Central memory CD8-positive, alpha-beta T cell (primary cell): Measurements from ENCODE around the gene CIAO3.

Source experiments
- ATAC-seq: fragments of 150-1000 bp; cut with Tn5 transposase; replicated peaks from 2 replicates; pipeline ENCODE4 v1.10.0; 2022; ENCODE audit warnings: mild to moderate bottlenecking, moderate FRiP score, moderate number of reproducible peaks; ENCODE audit not compliant: poor library complexity, severe bottlenecking; ENCODE audit errors: extremely low read depth
- DNase-seq, 2 donors: peaks; one replicate each; pipeline ENCODE4 v3.0.0; 2021; ENCODE audit warnings: low spot score in 2 of 2
- H3K27ac Mint-ChIP-seq: one replicate; pipeline ENCODE4 v1.8.0; 2022; ENCODE audit warnings: low read depth, mild to moderate bottlenecking, moderate library complexity, mixed read lengths
- H3K27me3 Mint-ChIP-seq: one replicate; pipeline ENCODE4 v1.8.0; 2022; ENCODE audit warnings: mixed read lengths
- H3K36me3 Mint-ChIP-seq: one replicate; pipeline ENCODE4 v1.8.0; 2022; ENCODE audit warnings: mild to moderate bottlenecking, moderate library complexity, mixed read lengths; ENCODE audit not compliant: insufficient read depth
- H3K4me1 Mint-ChIP-seq: one replicate; pipeline ENCODE4 v1.8.0; 2022; ENCODE audit warnings: mixed read lengths
- H3K4me3 Mint-ChIP-seq: one replicate; pipeline ENCODE4 v1.8.0; 2022; ENCODE audit warnings: mild to moderate bottlenecking, moderate library complexity, mixed read lengths
- H3K9me3 Mint-ChIP-seq: one replicate; pipeline ENCODE4 v1.8.0; 2022; ENCODE audit warnings: mixed read lengths

CIAO3 gene

GRCh38 chr16:726438-727290 lies 14.1 kb downstream of the CIAO3 start, which contains the start of the genes CCDC78 and HAGHL:
Gene CCDC78 (minus strand): TSS chr16:726443. CDS start chr16:726367, 76 bp downstream.
Gene HAGHL (plus strand): TSS chr16:727106. CDS start chr16:727510, 404 bp downstream.
- Mint-ChIP-seq H3K4me1 (peaks cover 5% of the 10 kb centered on the region), H3K36me3 (peaks cover 18% of the 10 kb centered on the region), H3K4me3 (peak within 1 kb of the TSS; percentile 74), H3K27me3 (no peaks in the 10 kb centered on the region), H3K27ac (no peak within 1 kb of the TSS), H3K9me3 (no peaks in the 10 kb centered on the region)
- DNase-seq (no peak), ATAC-seq (peak; percentile 10)

- H3K4me3 Mint-ChIP-seq = peak overlapping the region; percentile 74
- H3K27ac Mint-ChIP-seq = no peak overlapping the region
- no peak for ATAC-seq
- DNase-seq = no peak
- no peaks in the 10 kb centered on the region for H3K27me3 Mint-ChIP-seq
- H3K9me3 Mint-ChIP-seq = no peaks in the 10 kb centered on the region
- H3K36me3 Mint-ChIP-seq = peaks cover 18% of the 10 kb centered on the region
- H3K4me1 Mint-ChIP-seq = peaks cover 5% of the 10 kb centered on the region
Observed at GRCh38 chr16:726188-726437, 14.7 kb downstream of the CIAO3 start.

- H3K36me3 Mint-ChIP-seq = peaks cover 19% of the 10 kb centered on the region
- ATAC-seq (no peak), DNase-seq (no peak)
- peak overlapping the region; percentile 32 for H3K4me3 Mint-ChIP-seq
- no peaks in the 10 kb centered on the region for H3K27me3 Mint-ChIP-seq
- H3K9me3 Mint-ChIP-seq = no peaks in the 10 kb centered on the region
- peaks cover 5% of the 10 kb centered on the region for H3K4me1 Mint-ChIP-seq
- H3K27ac Mint-ChIP-seq = no peak overlapping the region
Observed at GRCh38 chr16:725463-726187, 15.2 kb downstream of the CIAO3 start.

GRCh38 chr16:725041-725376 lies 15.8 kb downstream of the CIAO3 start:
- no peaks in the 10 kb centered on the region for H3K9me3 Mint-ChIP-seq
- peaks cover 12% of the 10 kb centered on the region for H3K4me1 Mint-ChIP-seq
- DNase-seq (no peak), ATAC-seq (no peak)
- no peak overlapping the region for H3K27ac Mint-ChIP-seq
- H3K4me3 Mint-ChIP-seq = no peak overlapping the region
- no peaks in the 10 kb centered on the region for H3K27me3 Mint-ChIP-seq
- H3K36me3 Mint-ChIP-seq = peaks cover 23% of the 10 kb centered on the region

GRCh38 chr16:724188-725040 lies 16.4 kb downstream of the CIAO3 start:
- H3K4me3 Mint-ChIP-seq = no peak overlapping the region
- H3K4me1 Mint-ChIP-seq = peaks cover 18% of the 10 kb centered on the region
- ATAC-seq (no peak), DNase-seq (no peak)
- peaks cover 22% of the 10 kb centered on the region for H3K36me3 Mint-ChIP-seq
- H3K9me3 Mint-ChIP-seq = no peaks in the 10 kb centered on the region
- no peak overlapping the region for H3K27ac Mint-ChIP-seq
- no peaks in the 10 kb centered on the region for H3K27me3 Mint-ChIP-seq

- peak overlapping the region; percentile 7 for H3K4me3 Mint-ChIP-seq
- ATAC-seq (no peak), DNase-seq (no peak)
- H3K4me1 Mint-ChIP-seq = peaks cover 25% of the 10 kb centered on the region
- peaks cover 22% of the 10 kb centered on the region for H3K36me3 Mint-ChIP-seq
- no peak overlapping the region for H3K27ac Mint-ChIP-seq
- H3K27me3 Mint-ChIP-seq = no peaks in the 10 kb centered on the region
- H3K9me3 Mint-ChIP-seq = no peaks in the 10 kb centered on the region
Observed at GRCh38 chr16:723695-724094, 17.1 kb downstream of the CIAO3 start.

- Mint-ChIP-seq H3K27ac (no peak overlapping the region), H3K9me3 (no peaks in the 10 kb centered on the region), H3K4me1 (peaks cover 25% of the 10 kb centered on the region), H3K27me3 (no peaks in the 10 kb centered on the region), H3K4me3 (peak overlapping the region; percentile 82), H3K36me3 (peaks cover 20% of the 10 kb centered on the region)
- DNase-seq = no peak
- ATAC-seq = no peak
Observed at GRCh38 chr16:722835-723633, 17.8 kb downstream of the CIAO3 start.

GRCh38 chr16:721765-722540 lies 18.8 kb downstream of the CIAO3 start:
- Mint-ChIP-seq H3K9me3 (no peaks in the 10 kb centered on the region), H3K27me3 (no peaks in the 10 kb centered on the region), H3K36me3 (peaks cover 17% of the 10 kb centered on the region), H3K4me1 (peaks cover 25% of the 10 kb centered on the region), H3K4me3 (peak overlapping the region; percentile 82), H3K27ac (peak overlapping the region; percentile 92)
- ATAC-seq (peak; percentile 42), DNase-seq (no peak)

GRCh38 chr16:720990-721764 lies 19.6 kb downstream of the CIAO3 start, which contains the start of gene ANTKMT:
Gene ANTKMT (plus strand): TSS chr16:721146. CDS start chr16:721275, 129 bp downstream.
- Mint-ChIP-seq H3K4me1 (peaks cover 29% of the 10 kb centered on the region), H3K36me3 (peaks cover 14% of the 10 kb centered on the region), H3K27me3 (no peaks in the 10 kb centered on the region), H3K4me3 (peak within 1 kb of the TSS; percentile 82), H3K27ac (peak within 1 kb of the TSS; percentile 92), H3K9me3 (no peaks in the 10 kb centered on the region)
- peak; percentile 60 to 68 for DNase-seq
- ATAC-seq = peak; percentile 73

GRCh38 chr16:720447-720989 lies 20.3 kb downstream of the CIAO3 start:
- ATAC-seq = peak; percentile 19
- no peaks in the 10 kb centered on the region for H3K27me3 Mint-ChIP-seq
- peak overlapping the region; percentile 82 for H3K4me3 Mint-ChIP-seq
- H3K36me3 Mint-ChIP-seq = peaks cover 12% of the 10 kb centered on the region
- no peak for DNase-seq
- H3K27ac Mint-ChIP-seq = peak overlapping the region; percentile 79
- peaks cover 32% of the 10 kb centered on the region for H3K4me1 Mint-ChIP-seq
- no peaks in the 10 kb centered on the region for H3K9me3 Mint-ChIP-seq
